Measurements from ENCODE around the gene INPP4B. TPM values are rescaled to one million over a fixed set of nuclear protein-coding genes. Genes with fewer than 3 reads are reported as not detected.

INPP4B gene
- polyA plus RNA-seq, 1 experiment = 18.1 TPM

DNA sequence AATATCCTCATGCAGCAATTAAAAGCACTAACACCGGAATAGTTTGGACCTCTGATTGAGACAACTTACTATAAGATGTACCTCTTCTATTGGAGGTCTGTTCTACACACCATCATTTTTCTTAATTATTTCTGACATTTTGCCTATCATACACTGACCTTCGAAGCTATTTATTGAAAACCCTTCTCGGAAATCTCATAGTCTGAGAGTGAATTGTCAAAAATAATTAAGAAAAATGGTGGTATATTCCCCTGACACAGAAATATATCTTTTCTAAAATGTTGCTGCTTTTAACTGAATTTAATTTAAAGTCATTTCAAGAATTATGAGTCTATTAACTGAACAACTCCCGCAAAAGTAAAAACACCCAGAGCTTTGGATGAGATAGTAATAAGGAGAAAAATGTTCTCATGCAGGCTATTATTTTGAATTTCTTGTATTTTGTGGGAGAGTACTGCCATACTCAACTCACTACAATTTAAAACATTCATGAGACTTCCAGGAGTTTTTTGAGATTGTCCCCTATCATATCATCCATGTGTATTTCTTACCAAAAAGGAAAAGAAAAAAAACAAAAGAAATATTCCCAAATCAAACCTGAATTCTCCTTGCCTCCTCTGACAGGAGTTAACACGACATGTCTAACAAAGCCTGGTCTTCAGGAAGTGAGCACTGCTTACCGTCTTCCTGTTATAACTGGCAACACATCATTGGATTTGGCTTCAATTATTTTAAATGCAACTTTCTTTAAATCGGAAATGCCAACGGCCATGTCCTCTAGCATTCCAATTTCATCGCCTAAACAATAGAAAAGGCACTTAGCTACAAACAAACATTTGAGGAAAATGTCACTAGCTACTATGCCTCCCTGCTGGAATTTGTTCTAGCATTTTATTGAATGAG is 724.4 kb downstream of the INPP4B start:
- DNase-seq (ENCODE audit: low read depth) = no peak

DNA sequence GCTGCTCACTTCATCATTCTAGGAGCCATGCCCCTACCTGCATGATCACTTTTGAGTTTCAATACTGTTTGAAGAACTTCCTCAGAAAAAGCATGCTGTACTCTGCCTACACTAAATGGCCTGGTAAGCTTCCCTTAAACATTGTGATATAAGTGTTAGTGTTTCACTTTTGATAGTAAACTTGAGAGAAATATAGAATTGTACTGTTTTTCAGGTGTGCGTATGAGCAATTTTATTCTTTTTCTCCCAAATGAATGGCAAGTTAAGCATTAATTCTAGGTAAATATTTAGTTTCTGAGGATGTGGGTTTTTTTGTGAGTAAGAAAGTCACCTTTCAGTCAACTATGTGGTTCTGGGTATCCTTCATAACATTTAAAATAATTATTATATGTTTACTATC is 725.2 kb downstream of the INPP4B start:
- ChIA-PET POLR2A (no interaction called here), CTCF (no interaction called here)
- Histone ChIP-seq H3K36me3 (ENCODE audit: control insufficient read depth, insufficient read depth, low read length) (no peaks in the 10 kb centered on the region; the same call in 1 of the 2 replicates), H3K4me3 (ENCODE audit: low read depth, low read length) (no peak overlapping the region), H3K27me3 (ENCODE audit: control insufficient read depth, insufficient read depth, low read length) (no peaks in the 10 kb centered on the region)
- TF ChIP-seq, protein P1, sequence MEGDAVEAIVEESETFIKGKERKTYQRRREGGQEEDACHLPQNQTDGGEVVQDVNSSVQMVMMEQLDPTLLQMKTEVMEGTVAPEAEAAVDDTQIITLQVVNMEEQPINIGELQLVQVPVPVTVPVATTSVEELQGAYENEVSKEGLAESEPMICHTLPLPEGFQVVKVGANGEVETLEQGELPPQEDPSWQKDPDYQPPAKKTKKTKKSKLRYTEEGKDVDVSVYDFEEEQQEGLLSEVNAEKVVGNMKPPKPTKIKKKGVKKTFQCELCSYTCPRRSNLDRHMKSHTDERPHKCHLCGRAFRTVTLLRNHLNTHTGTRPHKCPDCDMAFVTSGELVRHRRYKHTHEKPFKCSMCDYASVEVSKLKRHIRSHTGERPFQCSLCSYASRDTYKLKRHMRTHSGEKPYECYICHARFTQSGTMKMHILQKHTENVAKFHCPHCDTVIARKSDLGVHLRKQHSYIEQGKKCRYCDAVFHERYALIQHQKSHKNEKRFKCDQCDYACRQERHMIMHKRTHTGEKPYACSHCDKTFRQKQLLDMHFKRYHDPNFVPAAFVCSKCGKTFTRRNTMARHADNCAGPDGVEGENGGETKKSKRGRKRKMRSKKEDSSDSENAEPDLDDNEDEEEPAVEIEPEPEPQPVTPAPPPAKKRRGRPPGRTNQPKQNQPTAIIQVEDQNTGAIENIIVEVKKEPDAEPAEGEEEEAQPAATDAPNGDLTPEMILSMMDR (IDR thresholded peaks at IDR 0.05; ENCODE audit: insufficient read depth, low read depth, low read length) = no peak
- DNase-seq (ENCODE audit: low read depth) = no peak

More for the DNA sequence above, 724.4 kb downstream of the INPP4B start:
- CTCF ChIA-PET = no interaction called here
- no peaks in the 10 kb centered on the region for H3K27me3 ChIP-seq (ENCODE audit: control insufficient read depth, insufficient read depth, low read length)
- no peaks in the 10 kb centered on the region; the same call in 1 of the 2 replicates for H3K36me3 ChIP-seq (ENCODE audit: control insufficient read depth, insufficient read depth, low read length)
- H3K4me3 ChIP-seq (ENCODE audit: low read depth, low read length) = no peak overlapping the region
- POLR2A ChIA-PET = no interaction called here
- TF ChIP-seq, protein P1 (IDR thresholded peaks at IDR 0.05; ENCODE audit: insufficient read depth, low read depth, low read length) = no peak

DNA sequence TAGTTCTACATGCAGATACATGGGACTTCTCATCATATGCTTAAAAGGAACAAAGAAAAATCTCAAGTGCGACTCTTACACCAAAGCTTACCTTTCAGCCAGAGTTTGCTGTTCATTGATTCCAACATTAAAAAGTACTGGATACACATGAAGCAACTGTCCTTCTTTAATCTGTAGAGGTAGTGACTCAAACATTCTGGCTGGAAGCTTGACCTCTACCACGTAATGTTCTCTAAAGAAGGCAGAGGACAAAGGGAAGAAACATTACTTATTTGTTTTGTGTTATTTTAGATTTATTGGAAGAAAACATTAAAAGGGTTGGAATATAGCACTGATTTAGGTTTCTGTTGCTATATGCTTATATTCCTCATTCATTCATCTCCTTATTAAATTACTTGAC is 733.6 kb downstream of the INPP4B start:
- TF ChIP-seq, protein P1 (IDR thresholded peaks at IDR 0.05; ENCODE audit: insufficient read depth, low read depth, low read length) = no peak
- Histone ChIP-seq H3K27me3 (ENCODE audit: control insufficient read depth, insufficient read depth, low read length) (no peaks in the 10 kb centered on the region), H3K4me3 (ENCODE audit: low read depth, low read length) (no peak overlapping the region), H3K36me3 (ENCODE audit: control insufficient read depth, insufficient read depth, low read length) (peaks cover 2% of the 10 kb centered on the region)
- CTCF ChIA-PET = interaction anchor here (0.6 to 0.7 kb wide), 2 partner anchors 15 to 78 kb away, joined by 3 read pairs; no protein-coding TSS in a partner anchor
- POLR2A ChIA-PET = no interaction called here
- DNase-seq (ENCODE audit: low read depth) = no peak

DNA sequence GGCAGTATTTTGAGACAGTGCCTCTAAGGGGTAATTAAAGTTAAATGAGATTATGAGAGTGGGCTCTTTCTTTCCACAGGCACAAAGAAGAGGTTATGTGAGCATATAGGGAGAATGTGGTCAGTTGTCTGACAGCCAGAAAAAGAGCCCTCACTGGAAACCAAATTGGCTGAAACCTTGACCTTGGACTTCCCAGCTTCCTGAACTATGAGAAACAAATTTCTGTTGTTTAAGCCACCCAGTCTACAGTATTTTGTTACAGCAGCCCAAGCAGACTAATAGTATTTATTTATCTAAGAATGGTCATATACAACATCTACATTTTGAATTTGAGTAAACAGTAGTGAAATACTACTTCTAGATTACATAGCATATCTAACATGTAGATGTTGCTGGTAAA is 736.0 kb downstream of the INPP4B start:
- TF ChIP-seq, protein P1 (IDR thresholded peaks at IDR 0.05; ENCODE audit: insufficient read depth, low read depth, low read length) = no peak
- peaks cover 2% of the 10 kb centered on the region for H3K36me3 ChIP-seq (ENCODE audit: control insufficient read depth, insufficient read depth, low read length)
- DNase-seq (ENCODE audit: low read depth) = no peak
- CTCF ChIA-PET = no interaction called here
- POLR2A ChIA-PET = no interaction called here
- no peaks in the 10 kb centered on the region for H3K27me3 ChIP-seq (ENCODE audit: control insufficient read depth, insufficient read depth, low read length)
- H3K4me3 ChIP-seq (ENCODE audit: low read depth, low read length) = no peak overlapping the region

DNA sequence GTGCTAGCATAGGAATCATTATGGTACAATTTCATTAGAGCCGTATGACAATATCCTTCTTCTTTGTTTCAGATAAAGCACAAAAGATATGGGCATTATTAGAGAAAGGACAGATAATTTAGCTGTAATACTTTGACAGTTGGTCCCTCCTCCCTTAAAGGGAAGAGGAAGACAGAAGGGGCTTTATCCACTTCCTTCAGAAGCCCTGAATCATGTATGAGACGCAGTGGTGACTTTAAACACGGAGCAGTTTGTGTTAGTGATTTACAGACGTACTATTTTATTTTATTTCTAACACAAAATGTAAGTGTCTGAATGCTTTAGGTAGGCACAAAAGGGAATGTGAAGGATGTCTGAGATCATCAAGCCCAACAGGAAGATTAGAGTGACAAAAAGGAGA is 742.1 kb downstream of the INPP4B start:
- POLR2A ChIA-PET = no interaction called here
- Histone ChIP-seq H3K27me3 (ENCODE audit: control insufficient read depth, insufficient read depth, low read length) (no peaks in the 10 kb centered on the region), H3K4me3 (ENCODE audit: low read depth, low read length) (no peak overlapping the region), H3K36me3 (ENCODE audit: control insufficient read depth, insufficient read depth, low read length) (peaks cover 2% of the 10 kb centered on the region)
- TF ChIP-seq, protein P1 (IDR thresholded peaks at IDR 0.05; ENCODE audit: insufficient read depth, low read depth, low read length) = no peak
- no peak for DNase-seq (ENCODE audit: low read depth)
- CTCF ChIA-PET = no interaction called here
